ENCODE data around the gene USP14.
"Not testable (repeated sequence)": the region's sequence is repeated elsewhere in the genome, so short reads cannot be mapped to it uniquely, and the experiment has no call there.

USP14 gene

GRCh38 chr18:158128-159036 lies at the start of gene USP14:
Gene USP14 (plus strand): TSS chr18:158557. CDS start chr18:158699, 142 bp downstream.
- peak; percentile 98 for FAIRE-seq
- DNase-seq (ENCODE audit: insufficient read length, low spot score), result peak; percentile 94

GRCh38 chr18:108665-109063 lies 49.7 kb upstream of the USP14 start:
- not testable (repeated sequence) for DNase-seq (ENCODE audit: insufficient read length, low spot score); FAIRE-seq

- not testable (repeated sequence) for FAIRE-seq
Measured at GRCh38 chr18:109130-109921, 49.0 kb upstream of the USP14 start.

GRCh38 chr18:109922-110261 lies 48.5 kb upstream of the USP14 start:
- DNase-seq (ENCODE audit: insufficient read length, low spot score); FAIRE-seq: not testable (repeated sequence)

More at GRCh38 chr18:109130-109921, 49.0 kb upstream of the USP14 start:
- DNase-seq (ENCODE audit: insufficient read length, low spot score), result not testable (repeated sequence)

GRCh38 chr18:110351-111201 lies 47.8 kb upstream of the USP14 start:
- DNase-seq (ENCODE audit: insufficient read length, low spot score); FAIRE-seq: not testable (repeated sequence)

- FAIRE-seq (peak; percentile 100), DNase-seq (ENCODE audit: insufficient read length, low spot score) (peak; percentile 56)
Measured at GRCh38 chr18:111306-112014, 46.9 kb upstream of the USP14 start.

- DNase-seq (ENCODE audit: insufficient read length, low spot score), result not testable (repeated sequence)
- FAIRE-seq, result peak; percentile 89
Measured at GRCh38 chr18:112015-112733, 46.2 kb upstream of the USP14 start.

- DNase-seq (ENCODE audit: insufficient read length, low spot score), result not testable (repeated sequence)
- FAIRE-seq, result peak; percentile 36
Measured at GRCh38 chr18:120539-121260, 37.7 kb upstream of the USP14 start.

GRCh38 chr18:135045-135444 lies 23.3 kb upstream of the USP14 start:
- DNase-seq (ENCODE audit: insufficient read length, low spot score) (no peak), FAIRE-seq (no peak)

GRCh38 chr18:136433-136832 lies 21.9 kb upstream of the USP14 start:
- no peak for FAIRE-seq

GRCh38 chr18:137327-137726 lies 21.0 kb upstream of the USP14 start:
- DNase-seq (ENCODE audit: insufficient read length, low spot score), result no peak
- no peak for FAIRE-seq

More at GRCh38 chr18:136433-136832, 21.9 kb upstream of the USP14 start:
- DNase-seq (ENCODE audit: insufficient read length, low spot score), result no peak

- FAIRE-seq (no peak), DNase-seq (ENCODE audit: insufficient read length, low spot score) (no peak)
Measured at GRCh38 chr18:140670-141266, 17.6 kb upstream of the USP14 start.

GRCh38 chr18:142624-143296 lies 15.6 kb upstream of the USP14 start:
- not testable (repeated sequence) for FAIRE-seq; DNase-seq (ENCODE audit: insufficient read length, low spot score)

GRCh38 chr18:148841-149240 lies 9.5 kb upstream of the USP14 start:
- DNase-seq (ENCODE audit: insufficient read length, low spot score) (no peak), FAIRE-seq (no peak)

GRCh38 chr18:154151-154550 lies 4.2 kb upstream of the USP14 start:
- DNase-seq (ENCODE audit: insufficient read length, low spot score) (no peak), FAIRE-seq (no peak)

GRCh38 chr18:155688-156087 lies 2.7 kb upstream of the USP14 start:
- no peak for FAIRE-seq
- DNase-seq (ENCODE audit: insufficient read length, low spot score), result no peak

- no peak for FAIRE-seq
- DNase-seq (ENCODE audit: insufficient read length, low spot score), result no peak
Measured at GRCh38 chr18:156514-157230, 1.7 kb upstream of the USP14 start.

All from HTR-8/SVneo (cell line).